Measurements from ENCODE around the gene OR12D3.
"Not testable (repeated sequence)": the region's sequence is repeated elsewhere in the genome, so short reads cannot be mapped to it uniquely, and the experiment has no call there.

OR12D3 gene
- 0 to 0.06 (median 0) reads per million in 18 experiments for total RNA-seq

DNA sequence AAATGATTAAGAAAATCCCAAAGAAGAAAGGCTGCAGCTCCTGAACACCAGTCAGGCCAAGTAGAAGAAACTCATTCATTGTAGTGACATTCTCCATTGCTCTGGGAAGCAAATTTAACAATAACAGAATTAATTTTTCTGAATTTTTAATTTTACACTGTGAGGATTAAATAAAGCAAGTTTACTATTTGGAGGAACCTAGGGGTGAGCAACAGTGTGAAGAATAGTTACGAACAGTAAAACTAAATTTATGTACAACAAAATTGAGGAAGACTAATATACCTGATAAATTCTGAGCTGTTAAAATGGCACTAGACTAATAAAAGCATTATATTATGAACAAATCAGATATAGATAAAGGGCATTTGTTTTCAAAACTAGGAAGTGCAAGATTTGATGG, at the start of gene OR12D3:
TSS of gene OR12D3 (minus strand) at position 101 of the 400 bp plus-strand sequence. CDS start at position 97, 4 bp downstream.
- no peak for DNase-seq

- no peak for DNase-seq
Measured at GRCh38 chr6:29424575-29424974, 49.5 kb upstream of the OR12D3 start.

DNA sequence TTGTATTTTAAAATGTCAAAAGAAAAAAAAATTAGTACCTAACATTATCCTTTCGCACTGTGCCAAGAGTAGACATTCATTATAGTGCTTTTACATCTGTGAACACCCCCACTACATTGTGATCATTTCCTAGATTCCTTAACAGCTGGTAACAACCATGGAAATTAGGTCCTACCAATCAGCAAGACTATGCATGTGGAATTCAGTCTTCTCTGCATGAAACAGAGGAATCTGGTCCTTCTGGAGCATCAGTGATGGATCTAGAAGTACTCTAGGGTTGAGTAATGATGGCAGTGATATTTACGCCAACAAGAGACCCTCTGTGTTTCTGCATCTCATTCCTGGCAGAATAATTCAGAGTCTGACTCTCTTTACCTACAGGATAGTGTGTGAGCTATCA, 49.1 kb upstream of the OR12D3 start:
- no peak for DNase-seq

DNA sequence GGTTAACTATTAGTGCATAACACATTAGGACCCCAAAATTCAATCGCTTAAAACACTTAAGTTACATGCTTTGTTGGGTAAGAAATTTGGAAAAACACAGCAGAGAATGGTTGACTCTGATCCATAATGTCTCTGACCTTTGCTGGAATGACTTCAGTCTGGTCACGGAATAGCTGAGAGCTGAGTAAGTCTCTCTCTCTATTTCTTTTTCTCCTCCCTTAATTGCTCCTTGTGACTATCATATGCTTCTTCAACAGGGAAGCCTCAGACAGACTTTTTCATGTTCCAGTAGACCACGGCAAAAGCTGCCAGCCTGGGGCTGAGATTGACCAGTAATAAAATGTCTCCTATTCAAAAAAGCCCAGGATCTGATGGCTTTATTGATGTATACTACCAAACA, 44.4 kb upstream of the OR12D3 start:
- no peak for DNase-seq

DNA sequence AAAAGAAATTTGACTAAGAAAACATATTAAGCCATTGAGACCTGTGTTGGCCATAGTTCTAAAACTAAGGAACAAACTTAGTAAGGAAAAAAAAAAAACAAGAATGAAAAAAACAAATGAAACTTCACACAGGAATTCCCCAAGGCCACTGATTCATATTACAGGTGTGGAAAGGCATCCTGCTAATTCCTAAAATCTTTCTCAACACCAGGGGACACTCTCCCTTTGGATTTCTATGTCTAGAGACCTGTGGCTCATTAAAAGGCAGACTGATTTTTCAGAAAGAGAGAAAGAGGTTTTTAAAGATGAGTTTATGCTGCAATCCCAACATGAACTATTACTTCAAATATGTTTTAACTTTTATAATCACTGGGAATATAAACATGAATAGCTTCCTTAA, 39.5 kb upstream of the OR12D3 start, which contains the start of gene OR12D1:
TSS of gene OR12D1 (plus strand) at position 341 of the 400 bp plus-strand sequence.
- no peak for DNase-seq

- DNase-seq: no peak
Measured at GRCh38 chr6:29403801-29404200, 28.7 kb upstream of the OR12D3 start.

GRCh38 chr6:29399525-29399924, 24.4 kb upstream of the OR12D3 start:
- no peak for DNase-seq

DNA sequence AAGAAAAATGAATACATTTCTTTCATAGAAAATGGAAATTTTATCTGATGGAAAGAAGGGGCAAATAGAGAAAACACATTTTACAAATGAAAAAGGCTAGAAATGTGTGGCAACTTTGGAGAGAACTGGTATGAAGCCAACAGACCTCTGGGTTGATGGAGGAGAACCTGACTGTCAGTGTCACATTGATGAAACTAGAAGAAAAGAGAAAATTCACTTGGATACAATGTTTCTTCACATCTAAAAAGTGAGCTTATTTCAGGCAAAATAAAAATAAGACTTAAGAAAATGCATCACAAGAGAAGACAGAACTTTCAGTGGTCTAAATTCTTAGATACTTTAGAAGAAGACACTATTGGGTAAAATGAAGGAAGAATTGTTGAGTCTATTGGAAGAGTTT, 20.2 kb upstream of the OR12D3 start, which contains the start of gene OR12D2:
TSS of gene OR12D2 (plus strand) at position 301 of the 400 bp plus-strand sequence. CDS start 1,069 bp downstream, outside the sequence.
- DNase-seq: no peak

DNA sequence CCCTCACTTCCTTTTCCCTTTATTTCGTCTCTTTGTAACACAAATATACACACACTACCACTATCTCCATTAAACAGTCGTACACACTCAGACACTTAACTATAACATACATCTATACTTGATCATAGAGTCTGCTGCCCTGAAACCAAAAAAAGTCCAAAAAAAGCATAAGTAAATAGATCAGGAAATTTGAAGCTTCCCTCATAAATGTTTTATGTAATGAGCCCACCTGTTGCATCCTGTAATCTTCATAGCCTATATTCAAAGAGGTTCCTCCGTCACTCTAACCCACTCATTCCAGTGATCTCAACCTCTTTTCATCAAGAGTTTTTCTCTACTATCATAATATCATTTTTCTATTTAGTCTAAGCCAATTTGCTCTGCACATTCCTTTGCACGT, 13.4 kb upstream of the OR12D3 start:
- DNase-seq: no peak

GRCh38 chr6:29376003-29376402, 912 bp upstream of the OR12D3 start:
- DNase-seq: no peak

- no peak for DNase-seq
Measured at GRCh38 chr6:29368765-29369164, 6.3 kb downstream of the OR12D3 start, which contains the start of gene OR5V1. Gene OR5V1, minus strand, starts transcription at chr6:29368865. Its CDS starts 12,670 bp downstream, at chr6:29356195.

- no peak for DNase-seq
Measured at GRCh38 chr6:29355603-29356002, 19.5 kb downstream of the OR12D3 start.

GRCh38 chr6:29354980-29355379, 20.1 kb downstream of the OR12D3 start:
- no peak for DNase-seq

DNA sequence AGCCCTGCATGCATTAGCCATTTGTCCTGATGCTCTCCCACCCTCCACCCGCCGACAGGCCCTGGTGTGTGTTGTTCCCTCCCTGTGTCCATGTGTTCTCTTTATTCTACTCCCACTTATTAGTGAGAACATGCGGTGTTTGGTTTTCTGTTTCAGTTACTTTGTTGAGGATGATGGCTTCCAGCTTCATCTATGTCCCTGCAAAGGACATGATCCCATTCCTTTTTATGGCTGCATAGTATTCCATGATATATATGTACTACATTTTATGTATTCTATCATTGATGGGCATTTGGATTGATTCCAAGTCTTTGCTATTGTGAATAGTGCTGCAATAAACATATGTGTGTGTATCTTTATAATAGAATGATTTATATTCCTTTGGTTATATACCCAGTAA, 25.7 kb downstream of the OR12D3 start:
- DNase-seq: not testable (repeated sequence)

DNA sequence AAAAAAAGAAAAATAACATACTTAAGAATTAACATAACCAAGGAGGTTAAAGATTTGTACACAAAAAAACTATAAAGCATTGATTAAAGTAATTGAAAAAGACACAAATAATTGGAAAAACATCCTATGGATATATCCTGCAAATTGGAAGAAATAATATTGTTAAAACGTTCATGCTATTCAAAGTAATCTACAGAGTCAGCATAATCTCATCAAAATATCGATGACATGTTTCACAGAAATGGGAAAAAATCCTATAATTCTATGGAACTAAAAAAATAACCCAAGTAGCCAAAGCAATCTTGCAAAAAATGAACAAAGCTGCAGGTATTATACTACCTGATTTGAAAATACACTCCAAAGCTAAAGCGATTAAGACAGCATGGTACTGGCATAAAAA, 29.7 kb downstream of the OR12D3 start:
- no peak for DNase-seq

DNA sequence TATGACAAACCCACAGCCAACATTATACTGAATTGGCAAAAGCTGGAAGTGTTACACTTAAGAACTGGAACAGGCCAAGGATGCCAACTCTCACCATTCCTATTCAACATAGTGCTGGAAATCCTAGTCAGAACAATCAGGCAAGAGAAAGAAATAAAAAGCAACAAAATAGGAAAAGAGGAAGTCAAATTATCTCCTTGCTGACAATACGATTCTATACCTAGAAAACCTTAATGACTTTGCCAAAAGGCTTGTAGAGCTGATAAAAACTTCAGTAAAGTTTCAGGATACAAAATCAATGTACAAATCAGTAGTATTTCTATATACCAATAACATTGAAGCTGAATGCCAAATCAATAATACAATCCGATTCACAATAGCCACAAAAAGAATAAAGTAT, 38.8 kb downstream of the OR12D3 start:
- no peak for DNase-seq

GRCh38 chr6:29332676-29333075, 42.4 kb downstream of the OR12D3 start:
- DNase-seq: no peak

- DNase-seq: no peak
Measured at GRCh38 chr6:29325777-29326176, 49.3 kb downstream of the OR12D3 start.
